ENCODE data around the gene GNA14.

GRCh38 chr9:77598991-77599390, 49.1 kb downstream of the GNA14 start:
- TF ChIP-seq CTCF (IDR thresholded peaks at IDR 0.05) = no peak
- TF ChIP-seq CBX8 (IDR thresholded peaks at IDR 0.05) = no peak
- TF ChIP-seq MAZ (IDR thresholded peaks at IDR 0.05; ENCODE audit: borderline replicate concordance, low read depth, low read length) = no peak
- no peak for TF ChIP-seq POLR2A (IDR thresholded peaks at IDR 0.05; ENCODE audit: low read length)
- no peak for TF ChIP-seq GATA3 (IDR thresholded peaks at IDR 0.05; ENCODE audit: borderline replicate concordance)
- no peak for TF ChIP-seq NFE2L2 (conservative IDR thresholded peaks at IDR 0.05; ENCODE audit: low read length)
- TF ChIP-seq RAD21 (conservative IDR thresholded peaks at IDR 0.05 in 1 of 2, IDR thresholded peaks at IDR 0.05 in 1 of 2) = no peak
- TF ChIP-seq SREBF2 (IDR thresholded peaks at IDR 0.05) = no peak
